IgD-negative memory B cell (primary cell): ENCODE results near the gene ANKRD65. TPM values are rescaled to one million over a fixed set of nuclear protein-coding genes. Genes with fewer than 3 reads are reported as not detected.
"Not testable (repeated sequence)": the region's sequence is repeated elsewhere in the genome, so short reads cannot be mapped to it uniquely, and the experiment has no call there.

Experiments
- H3K27ac Mint-ChIP-seq, 3 donors: one replicate each; pipeline ENCODE4 v1.8.0; 2020 to 2022; ENCODE audit warnings: mild to moderate bottlenecking in 3 of 3, mixed read lengths in 3 of 3, moderate library complexity in 1 of 3
- H3K27me3 Mint-ChIP-seq: one replicate; pipeline ENCODE4 v1.8.0; 2021; ENCODE audit warnings: mixed read lengths
- H3K36me3 Mint-ChIP-seq: one replicate; pipeline ENCODE4 v1.8.0; 2020; ENCODE audit warnings: mild to moderate bottlenecking, mixed read lengths
- H3K4me1 Mint-ChIP-seq, 3 donors: one replicate each; pipeline ENCODE4 v1.8.0; 2020 to 2022; ENCODE audit warnings: mixed read lengths in 3 of 3, mild to moderate bottlenecking in 1 of 3
- H3K4me3 Mint-ChIP-seq, 4 donors: one replicate each; pipeline ENCODE4 v1.8.0; 2020 to 2022; ENCODE audit warnings: mild to moderate bottlenecking in 4 of 4, mixed read lengths in 4 of 4, moderate library complexity in 3 of 4
- H3K9me3 Mint-ChIP-seq, 3 donors: one replicate each; pipeline ENCODE4 v1.8.0; 2020 to 2021; ENCODE audit warnings: mixed read lengths in 3 of 3, mild to moderate bottlenecking in 1 of 3
- polyA plus RNA-seq: library from polyadenylated mRNA; unstranded; fragments of 300-500 nt; fragmentation: Illumina TruSeq; gene quantifications from one replicate; pipeline ENCODE4 v1.2.3, GENCODE V29; 2021

Gene ANKRD65
- polyA plus RNA-seq, 1 donor from 2014 or later, result not detected

DNA sequence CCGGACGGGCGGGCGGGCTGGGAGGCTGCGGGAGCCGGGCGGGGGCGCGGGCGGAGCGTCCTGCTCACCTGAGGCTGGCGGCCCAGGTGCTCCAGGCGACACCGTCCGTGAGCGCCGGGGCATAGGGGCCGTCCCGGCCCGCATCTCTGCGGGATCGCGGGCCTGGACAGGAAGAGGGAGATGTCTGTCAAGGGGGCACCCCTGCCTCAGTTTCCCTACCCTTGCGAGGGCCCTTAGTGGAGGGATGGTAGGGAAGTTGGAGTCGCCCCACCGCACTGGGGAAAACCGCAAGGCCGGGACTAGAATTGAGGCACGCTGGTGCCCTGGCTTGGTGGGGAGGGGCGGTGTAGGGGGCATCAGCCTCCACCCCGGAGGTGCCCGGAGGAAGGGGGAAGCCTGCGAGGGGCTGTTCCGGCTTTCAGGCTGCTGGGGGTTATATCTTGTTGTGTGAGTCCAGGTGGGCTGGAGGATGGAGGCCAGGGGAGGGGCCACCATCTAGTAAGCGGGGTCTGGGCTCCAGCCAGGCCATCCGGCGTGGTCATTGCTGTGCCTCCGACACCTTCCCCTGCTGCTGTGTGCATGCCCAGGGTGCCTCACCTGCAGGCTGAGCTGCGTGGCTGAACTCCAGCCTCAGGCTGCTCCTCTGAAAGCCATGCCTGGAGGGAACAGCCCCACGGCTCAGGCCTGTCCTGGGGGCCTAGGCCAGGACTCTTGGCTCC lies 15.0 kb upstream of the ANKRD65 start:
- Mint-ChIP-seq H3K4me3 (peak overlapping the region in 2 of 4 donors; percentile 50 to 88), H3K27me3 (peaks cover 27% of the 10 kb centered on the region), H3K36me3 (no peaks in the 10 kb centered on the region), H3K9me3 (no peaks in the 10 kb centered on the region), H3K4me1 (peaks cover 0 to 4% (median 2%) of the 10 kb centered on the region in 3 donors), H3K27ac (no peak overlapping the region)

DNA sequence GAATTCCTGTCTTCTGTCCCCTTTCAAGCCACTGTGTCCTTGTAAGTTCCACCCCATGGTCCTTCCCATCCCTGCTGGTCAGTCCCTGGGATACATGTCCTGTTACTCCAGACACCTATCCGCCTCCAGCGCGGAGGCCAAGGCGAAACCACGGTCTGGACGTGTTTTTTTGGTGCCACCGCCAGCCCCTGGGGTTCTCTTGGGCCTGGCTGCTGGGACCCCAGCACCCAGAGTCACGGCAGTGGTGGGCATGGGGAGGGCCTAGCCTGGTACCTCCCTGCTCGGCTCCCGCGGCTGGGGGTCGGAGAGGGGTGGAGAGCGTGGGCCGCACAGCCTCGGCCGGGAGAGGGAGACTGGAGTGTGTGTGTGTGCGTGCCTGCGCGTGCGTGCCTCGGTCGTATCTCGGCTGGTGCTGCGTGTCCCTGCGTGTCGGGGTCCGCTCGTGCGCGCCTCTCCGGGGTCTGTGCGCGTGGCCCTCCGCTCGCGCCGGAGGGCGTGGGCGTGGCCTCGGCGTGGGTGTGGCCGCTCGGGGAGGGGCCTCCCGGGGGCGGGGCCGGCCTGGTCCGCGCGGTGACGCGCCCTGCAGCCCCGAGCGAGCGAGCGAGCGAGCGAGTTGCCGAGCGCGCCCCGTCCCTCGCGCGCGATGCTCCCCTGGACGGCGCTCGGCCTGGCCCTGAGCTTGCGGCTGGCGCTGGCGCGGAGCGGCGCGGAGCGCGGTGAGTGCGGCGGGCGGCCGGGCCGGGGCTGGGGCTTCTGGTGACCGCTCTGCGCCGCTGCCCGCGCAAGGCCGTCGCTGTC lies 14.2 kb upstream of the ANKRD65 start, which contains the start of gene VWA1:
Gene VWA1, plus strand, starts transcription at position 585 of the 798 bp plus-strand sequence. Its CDS starts 59 bp downstream, at position 644.
- H3K9me3 Mint-ChIP-seq, result no peaks in the 10 kb centered on the region
- H3K27ac Mint-ChIP-seq, result no peak within 1 kb of the TSS
- H3K4me3 Mint-ChIP-seq, result peak within 1 kb of the TSS in 3 of 4 donors; percentile 50 to 88 (median 63)
- H3K4me1 Mint-ChIP-seq, result peaks cover 0 to 4% (median 0%) of the 10 kb centered on the region in 3 donors
- H3K27me3 Mint-ChIP-seq, result peaks cover 22% of the 10 kb centered on the region
- no peaks in the 10 kb centered on the region for H3K36me3 Mint-ChIP-seq

DNA sequence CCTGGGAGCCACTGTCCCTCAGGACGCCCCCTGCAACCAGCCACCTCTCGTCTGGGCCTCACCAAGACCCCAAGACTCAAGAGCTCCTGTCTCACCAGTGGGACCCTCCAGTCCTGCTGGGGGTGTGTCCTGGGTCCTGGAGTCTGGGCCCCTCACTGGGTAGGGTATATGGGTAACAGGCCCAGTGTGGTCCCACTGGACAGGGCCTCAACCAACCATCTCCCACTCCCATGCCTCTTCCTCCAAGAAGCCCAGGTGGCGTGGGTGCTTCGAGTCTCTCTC lies 13.7 kb upstream of the ANKRD65 start:
- H3K36me3 Mint-ChIP-seq, result no peaks in the 10 kb centered on the region
- peaks cover 22% of the 10 kb centered on the region for H3K27me3 Mint-ChIP-seq
- no peak overlapping the region for H3K27ac Mint-ChIP-seq
- H3K4me3 Mint-ChIP-seq, result peak overlapping the region in 3 of 4 donors; percentile 16 to 70 (median 63)
- no peaks in the 10 kb centered on the region for H3K9me3 Mint-ChIP-seq
- H3K4me1 Mint-ChIP-seq, result peaks cover 0 to 4% (median 0%) of the 10 kb centered on the region in 3 donors

DNA sequence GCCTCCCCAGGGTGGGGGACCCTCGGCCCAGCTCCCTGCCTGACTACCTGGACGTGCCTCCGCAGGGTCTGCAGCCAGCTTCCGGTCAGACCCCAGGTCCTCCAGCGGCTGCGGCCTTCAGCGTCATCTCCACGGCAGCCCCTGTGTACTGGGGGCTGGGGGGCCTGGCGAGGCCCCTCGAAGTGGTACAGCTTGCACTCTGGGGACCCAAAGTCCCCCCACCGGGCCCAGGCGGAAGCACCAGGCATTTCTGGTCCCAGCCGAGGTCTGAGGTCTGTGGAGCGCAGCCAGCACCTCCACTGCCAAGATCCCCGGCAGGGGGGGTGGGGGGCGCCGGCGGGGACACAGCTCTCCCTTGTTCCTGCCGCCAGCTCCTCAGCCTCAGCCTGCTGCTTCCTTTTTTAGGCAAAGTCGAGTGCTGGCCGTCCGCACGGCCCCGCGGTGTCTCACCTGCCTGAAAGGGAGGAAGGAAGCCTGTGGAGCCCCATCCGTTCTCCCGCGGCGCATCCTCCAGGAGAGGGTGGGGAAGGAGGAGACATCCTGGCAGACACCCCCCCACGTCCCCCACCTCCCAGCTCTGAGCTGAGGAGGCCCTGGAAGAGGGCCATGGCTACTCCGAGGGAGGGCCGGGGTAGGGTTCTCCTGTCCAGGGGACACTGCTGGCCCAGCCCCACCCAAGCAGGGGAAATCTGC lies 13.2 kb upstream of the ANKRD65 start:
- Mint-ChIP-seq H3K4me1 (peaks cover 0 to 4% (median 0%) of the 10 kb centered on the region in 3 donors), H3K4me3 (no peak overlapping the region), H3K36me3 (no peaks in the 10 kb centered on the region), H3K27me3 (peaks cover 22% of the 10 kb centered on the region), H3K9me3 (no peaks in the 10 kb centered on the region), H3K27ac (no peak overlapping the region)

DNA sequence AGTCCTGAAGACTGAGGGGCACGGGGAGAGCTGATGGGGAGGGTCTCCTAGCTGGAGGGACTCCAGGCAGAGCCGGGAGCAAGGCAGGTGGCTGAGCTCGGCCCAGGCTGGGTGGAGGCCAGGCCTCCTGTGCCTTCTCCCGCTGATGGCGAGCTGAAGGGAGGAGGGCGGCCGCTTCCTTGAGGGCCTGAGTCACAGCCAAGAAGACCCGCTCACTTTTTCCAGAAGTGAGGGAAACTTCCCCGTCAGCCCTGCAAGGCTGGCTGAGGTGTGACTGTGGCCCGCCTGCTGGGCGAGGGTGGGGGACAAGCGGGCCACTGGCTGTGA lies 12.7 kb upstream of the ANKRD65 start:
- peaks cover 24% of the 10 kb centered on the region for H3K27me3 Mint-ChIP-seq
- H3K4me1 Mint-ChIP-seq, result peaks cover 0 to 4% (median 0%) of the 10 kb centered on the region in 3 donors
- no peaks in the 10 kb centered on the region for H3K9me3 Mint-ChIP-seq
- peak overlapping the region in 1 of 4 donors; percentile 54 for H3K4me3 Mint-ChIP-seq
- H3K27ac Mint-ChIP-seq, result no peak overlapping the region
- H3K36me3 Mint-ChIP-seq, result no peaks in the 10 kb centered on the region

DNA sequence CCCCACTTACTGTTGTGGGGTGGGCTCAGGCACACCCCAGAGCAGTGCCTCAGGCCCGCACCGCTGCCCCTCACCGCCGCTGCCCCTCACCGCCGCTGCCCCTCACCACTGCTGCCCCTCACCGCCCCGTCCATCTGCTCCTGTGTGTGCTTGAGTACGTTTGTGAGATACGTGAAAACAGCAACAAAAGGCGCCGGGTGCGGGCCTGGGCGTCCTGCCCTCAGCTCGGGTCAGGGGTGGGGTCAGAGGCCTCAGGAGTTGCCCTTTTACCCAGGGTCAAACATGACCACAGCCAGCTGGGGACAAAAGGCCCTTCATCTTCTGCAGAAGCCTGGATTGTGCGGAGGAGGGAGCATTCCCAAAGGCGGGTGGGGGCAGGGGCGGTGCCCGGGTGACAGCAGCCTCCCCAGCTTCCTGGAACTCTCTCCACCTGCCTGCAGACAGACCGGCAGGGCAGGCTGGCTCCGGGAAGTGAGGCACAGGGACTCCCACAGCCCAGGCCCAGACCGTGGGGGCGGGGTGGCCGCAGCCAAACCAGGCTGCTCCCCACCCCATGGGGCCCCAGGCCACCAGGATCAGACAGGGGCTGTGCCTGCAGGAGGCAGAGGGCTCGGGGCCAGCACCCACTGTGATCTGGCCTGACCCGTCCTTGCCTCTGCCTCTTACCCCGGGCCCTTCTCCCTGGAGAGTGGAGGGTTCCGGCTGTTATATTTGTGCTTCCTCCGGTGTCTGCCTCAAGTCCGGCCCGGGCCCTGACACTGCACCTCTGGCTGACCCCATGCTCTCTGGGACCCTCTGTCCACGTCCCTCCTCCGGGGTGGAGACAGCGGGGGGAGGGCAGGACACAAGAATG lies 12.1 kb upstream of the ANKRD65 start:
- Mint-ChIP-seq H3K36me3 (no peaks in the 10 kb centered on the region), H3K27me3 (peaks cover 26% of the 10 kb centered on the region), H3K4me3 (peak overlapping the region in 1 of 4 donors; percentile 54), H3K9me3 (no peaks in the 10 kb centered on the region), H3K27ac (no peak overlapping the region), H3K4me1 (peaks cover 0 to 4% (median 1%) of the 10 kb centered on the region in 3 donors)

DNA sequence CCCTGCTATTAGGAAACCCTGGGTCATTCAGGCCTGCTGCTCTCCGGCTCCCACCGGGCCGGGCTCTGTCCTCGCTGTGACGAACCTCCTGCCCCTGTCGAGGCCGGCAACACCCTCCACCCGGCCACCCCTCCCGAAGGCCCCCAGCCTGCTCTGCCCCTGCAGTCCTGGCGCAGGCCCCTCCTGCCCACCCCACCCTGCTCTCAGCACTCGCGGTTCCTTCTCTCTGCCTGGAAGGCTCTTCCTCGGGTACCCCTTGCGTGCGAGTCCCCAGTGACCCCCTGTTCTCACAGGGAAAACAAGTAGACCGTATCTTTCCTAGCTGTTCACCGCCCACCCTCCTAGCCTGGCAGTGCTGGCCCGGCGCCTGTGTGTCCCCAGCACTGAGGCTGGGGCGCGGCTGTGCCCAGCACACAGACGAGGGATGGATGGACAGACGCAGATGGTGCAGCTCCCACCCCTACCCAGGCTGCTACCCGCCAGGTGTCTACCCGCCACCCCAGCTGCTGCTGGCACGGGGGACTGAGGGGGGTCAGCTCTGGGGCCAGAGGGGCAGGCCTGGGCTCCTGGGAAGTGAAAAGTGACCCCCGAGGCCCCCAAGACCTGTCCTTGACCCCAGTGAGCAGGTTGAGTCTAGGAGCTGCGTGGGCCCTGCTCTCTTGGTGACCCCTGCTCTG lies 11.3 kb upstream of the ANKRD65 start:
- H3K9me3 Mint-ChIP-seq, result no peaks in the 10 kb centered on the region
- peaks cover 25% of the 10 kb centered on the region for H3K27me3 Mint-ChIP-seq
- peaks cover 0 to 4% (median 1%) of the 10 kb centered on the region in 3 donors for H3K4me1 Mint-ChIP-seq
- H3K4me3 Mint-ChIP-seq, result peak overlapping the region in 1 of 4 donors; percentile 47
- no peaks in the 10 kb centered on the region for H3K36me3 Mint-ChIP-seq
- H3K27ac Mint-ChIP-seq, result no peak overlapping the region

DNA sequence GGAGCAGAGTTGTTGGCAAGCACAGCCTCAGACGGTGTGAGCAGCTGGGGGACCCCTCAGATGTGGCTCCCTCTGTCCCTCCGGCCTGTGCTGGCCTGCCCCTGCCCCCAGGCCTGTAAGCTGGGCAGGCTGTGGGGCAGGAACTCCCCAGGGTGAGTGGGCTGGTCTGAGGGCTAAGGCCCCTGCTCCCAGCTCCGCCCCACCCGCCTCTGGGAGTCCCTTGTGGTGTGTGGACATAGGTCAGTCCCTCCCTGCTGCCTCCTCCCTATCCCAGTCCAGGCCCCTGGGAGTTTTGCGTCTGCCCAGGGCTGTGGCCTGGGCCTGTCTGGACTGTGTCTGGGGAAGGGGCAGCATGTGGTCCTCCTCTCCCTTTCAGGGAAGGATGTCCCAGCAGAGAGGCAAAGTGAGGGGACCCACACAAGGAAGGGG lies 10.8 kb upstream of the ANKRD65 start:
- no peak overlapping the region for H3K4me3 Mint-ChIP-seq
- no peak overlapping the region for H3K27ac Mint-ChIP-seq
- no peaks in the 10 kb centered on the region for H3K9me3 Mint-ChIP-seq
- H3K4me1 Mint-ChIP-seq, result peaks cover 0 to 4% (median 1%) of the 10 kb centered on the region in 3 donors
- H3K27me3 Mint-ChIP-seq, result peaks cover 25% of the 10 kb centered on the region
- no peaks in the 10 kb centered on the region for H3K36me3 Mint-ChIP-seq

DNA sequence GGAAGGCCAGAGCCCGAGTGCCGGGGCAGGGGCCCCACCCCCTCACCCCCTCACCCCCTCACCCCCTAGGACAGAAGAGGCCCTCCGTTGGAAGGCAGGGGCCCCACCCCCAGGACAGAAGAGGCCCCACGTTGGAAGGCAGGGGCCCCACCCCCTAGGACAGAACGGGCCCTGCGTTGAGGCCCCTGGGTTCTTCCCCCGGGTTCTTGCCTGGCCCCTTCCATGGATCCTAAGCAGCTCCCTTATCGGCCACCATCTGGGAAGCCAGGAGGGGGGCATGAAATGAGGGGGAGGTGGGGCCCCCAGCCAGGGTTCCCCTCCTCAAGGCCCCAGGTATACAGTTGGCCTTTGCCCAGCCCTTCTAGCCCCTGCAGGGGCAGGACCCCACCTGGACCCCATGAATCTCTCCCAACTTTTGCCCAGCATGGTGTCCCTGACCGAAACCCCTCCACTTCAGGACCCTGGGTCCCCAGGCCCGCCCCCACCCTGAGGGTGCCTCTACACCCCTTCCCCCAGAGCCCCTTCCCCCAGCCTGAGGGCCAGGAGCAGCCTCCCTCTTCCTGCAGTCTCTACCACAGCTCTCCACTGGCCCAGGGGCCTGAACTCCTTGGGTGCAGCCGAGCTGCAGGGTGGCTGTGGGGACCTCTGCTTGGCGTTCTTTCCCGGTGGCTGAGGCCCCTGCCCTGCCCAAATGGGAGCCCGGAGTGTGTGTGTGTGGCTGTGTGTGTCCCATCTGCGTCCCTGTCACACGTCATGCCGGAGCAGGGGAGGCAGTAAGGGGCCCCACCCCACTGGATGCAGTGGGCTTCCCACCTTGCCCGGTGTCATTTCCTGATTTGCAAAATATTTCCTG lies 10.1 kb upstream of the ANKRD65 start:
- peaks cover 0 to 4% (median 1%) of the 10 kb centered on the region in 3 donors for H3K4me1 Mint-ChIP-seq
- no peak overlapping the region for H3K27ac Mint-ChIP-seq
- H3K27me3 Mint-ChIP-seq, result peaks cover 26% of the 10 kb centered on the region
- no peaks in the 10 kb centered on the region for H3K9me3 Mint-ChIP-seq
- no peaks in the 10 kb centered on the region for H3K36me3 Mint-ChIP-seq
- no peak overlapping the region for H3K4me3 Mint-ChIP-seq

DNA sequence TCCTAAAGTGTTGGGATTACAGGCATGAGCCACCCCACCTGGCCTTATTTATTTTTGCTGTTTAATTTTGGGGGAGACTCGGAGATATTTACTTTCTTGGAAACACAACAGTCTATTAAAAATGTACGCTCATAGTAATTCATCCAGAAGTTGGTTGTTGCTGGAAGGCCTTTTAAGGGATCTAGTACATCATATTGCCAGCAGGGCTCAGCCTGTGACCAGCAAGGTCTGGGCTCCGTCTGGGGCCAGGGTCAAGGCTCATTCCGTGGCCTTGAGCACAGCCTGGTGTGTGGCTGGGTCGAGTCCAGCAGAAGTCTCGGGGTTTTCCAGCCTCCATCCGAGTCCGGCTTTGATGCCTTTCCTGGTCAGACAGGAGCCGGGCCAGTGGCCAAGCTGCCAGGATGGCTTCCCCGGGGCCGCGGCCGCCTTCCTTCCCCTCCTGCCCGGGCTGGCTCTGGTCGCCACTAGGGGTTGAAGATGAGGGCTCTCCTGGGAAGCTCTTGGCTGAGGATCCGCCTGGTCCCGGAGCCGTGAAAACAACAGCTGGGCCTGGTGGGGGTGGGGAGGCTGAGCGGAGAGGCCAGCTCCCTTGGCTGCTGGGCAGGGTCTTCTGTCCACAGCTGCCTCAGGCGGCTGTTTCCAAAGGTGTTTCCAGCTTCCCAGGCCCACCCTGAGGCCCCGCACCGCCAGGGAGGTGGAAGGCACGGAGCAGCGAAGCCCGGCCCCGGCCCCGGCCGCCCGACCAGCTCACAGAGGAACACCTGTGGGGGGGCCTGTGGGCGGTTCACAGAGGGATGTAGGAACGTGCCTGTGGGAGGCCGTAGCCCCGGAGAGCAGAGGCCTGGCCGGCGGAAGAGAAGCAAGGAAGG lies 9.3 kb upstream of the ANKRD65 start:
- peaks cover 27% of the 10 kb centered on the region for H3K27me3 Mint-ChIP-seq
- no peak overlapping the region for H3K27ac Mint-ChIP-seq
- no peaks in the 10 kb centered on the region for H3K36me3 Mint-ChIP-seq
- peaks cover 0 to 4% (median 1%) of the 10 kb centered on the region in 3 donors for H3K4me1 Mint-ChIP-seq
- H3K4me3 Mint-ChIP-seq, result no peak overlapping the region
- H3K9me3 Mint-ChIP-seq, result no peaks in the 10 kb centered on the region

DNA sequence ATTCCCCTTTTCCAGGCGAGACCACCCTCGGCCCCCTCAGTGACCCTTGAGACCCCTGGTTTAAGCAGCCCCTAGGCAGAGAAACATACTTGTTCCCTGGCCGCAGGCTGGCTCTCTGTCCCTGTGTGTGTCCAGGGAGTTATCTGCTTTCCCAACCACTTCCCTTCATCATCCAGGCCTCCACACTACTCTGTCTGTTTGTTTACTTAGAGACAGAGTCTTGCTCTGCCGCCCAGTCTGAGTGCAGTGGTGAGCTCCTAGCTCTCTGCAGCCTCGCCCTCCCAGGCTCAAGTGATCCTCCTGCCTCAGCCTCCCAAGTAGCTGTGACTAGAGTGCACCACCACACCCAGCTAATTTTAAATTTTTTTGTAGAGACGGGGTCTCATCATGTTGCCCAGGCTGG lies 8.6 kb upstream of the ANKRD65 start:
- Mint-ChIP-seq H3K9me3 (no peaks in the 10 kb centered on the region), H3K4me1 (peaks cover 0 to 1% (median 0%) of the 10 kb centered on the region in 3 donors), H3K27ac (no peak overlapping the region), H3K27me3 (peaks cover 25% of the 10 kb centered on the region), H3K4me3 (no peak overlapping the region), H3K36me3 (no peaks in the 10 kb centered on the region)

DNA sequence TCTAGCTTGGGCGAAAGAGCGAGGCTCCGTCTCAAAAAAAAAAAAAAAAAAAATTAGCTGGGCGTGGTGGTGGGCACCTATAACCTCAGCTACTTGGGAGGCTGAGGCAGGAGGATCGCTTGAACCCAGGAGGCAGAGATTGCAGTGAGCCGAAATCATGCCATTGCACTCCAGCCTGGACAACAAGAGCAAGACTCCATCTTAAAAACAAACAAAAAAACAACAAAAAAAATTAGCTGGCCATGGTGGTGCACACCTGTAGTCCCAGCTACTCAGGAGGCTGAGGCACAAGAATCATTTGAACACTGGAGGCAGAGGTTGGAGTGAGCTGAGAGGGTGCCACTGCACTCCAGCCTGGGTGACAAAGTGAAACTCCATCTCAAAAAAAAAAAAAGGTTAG lies 7.9 kb upstream of the ANKRD65 start:
- H3K9me3 Mint-ChIP-seq, H3K36me3 Mint-ChIP-seq, H3K27ac Mint-ChIP-seq, H3K4me1 Mint-ChIP-seq, H3K4me3 Mint-ChIP-seq: not testable (repeated sequence)
- peaks cover 22% of the 10 kb centered on the region for H3K27me3 Mint-ChIP-seq

DNA sequence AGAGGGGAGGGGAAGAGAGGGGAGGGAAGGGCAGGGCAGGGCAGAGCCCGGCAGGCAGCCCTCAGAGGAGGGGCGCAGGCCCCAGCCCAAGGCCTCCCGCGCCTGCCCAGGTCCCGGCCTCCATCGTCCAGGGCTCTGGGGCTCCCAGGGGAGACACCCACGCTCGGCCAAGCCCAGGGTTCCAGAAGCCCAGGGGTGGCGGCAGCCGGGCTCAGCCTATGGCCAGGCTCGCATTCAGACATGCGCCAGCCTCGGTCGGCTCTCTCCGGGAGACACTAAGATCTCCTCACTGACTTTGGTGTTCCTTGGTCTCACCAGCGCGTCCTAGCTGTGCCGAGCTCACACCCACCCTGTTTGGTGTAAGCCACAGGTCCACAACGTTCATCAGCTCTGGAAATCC lies 7.1 kb upstream of the ANKRD65 start:
- Mint-ChIP-seq H3K27me3 (peaks cover 23% of the 10 kb centered on the region), H3K4me1 (peaks cover 0 to 1% (median 0%) of the 10 kb centered on the region in 3 donors), H3K27ac (no peak overlapping the region), H3K9me3 (no peaks in the 10 kb centered on the region), H3K36me3 (no peaks in the 10 kb centered on the region), H3K4me3 (no peak overlapping the region)
